IPS-NIHi7 (cell line): Measurements from ENCODE around the gene P2RY11.

ENCODE experiments used
- DNase-seq: peaks from one replicate; pipeline ENCODE4 v3.0.0; 2012; ENCODE audit warnings: mixed read lengths; ENCODE audit errors: extremely low spot score

The P2RY11 gene

DNA sequence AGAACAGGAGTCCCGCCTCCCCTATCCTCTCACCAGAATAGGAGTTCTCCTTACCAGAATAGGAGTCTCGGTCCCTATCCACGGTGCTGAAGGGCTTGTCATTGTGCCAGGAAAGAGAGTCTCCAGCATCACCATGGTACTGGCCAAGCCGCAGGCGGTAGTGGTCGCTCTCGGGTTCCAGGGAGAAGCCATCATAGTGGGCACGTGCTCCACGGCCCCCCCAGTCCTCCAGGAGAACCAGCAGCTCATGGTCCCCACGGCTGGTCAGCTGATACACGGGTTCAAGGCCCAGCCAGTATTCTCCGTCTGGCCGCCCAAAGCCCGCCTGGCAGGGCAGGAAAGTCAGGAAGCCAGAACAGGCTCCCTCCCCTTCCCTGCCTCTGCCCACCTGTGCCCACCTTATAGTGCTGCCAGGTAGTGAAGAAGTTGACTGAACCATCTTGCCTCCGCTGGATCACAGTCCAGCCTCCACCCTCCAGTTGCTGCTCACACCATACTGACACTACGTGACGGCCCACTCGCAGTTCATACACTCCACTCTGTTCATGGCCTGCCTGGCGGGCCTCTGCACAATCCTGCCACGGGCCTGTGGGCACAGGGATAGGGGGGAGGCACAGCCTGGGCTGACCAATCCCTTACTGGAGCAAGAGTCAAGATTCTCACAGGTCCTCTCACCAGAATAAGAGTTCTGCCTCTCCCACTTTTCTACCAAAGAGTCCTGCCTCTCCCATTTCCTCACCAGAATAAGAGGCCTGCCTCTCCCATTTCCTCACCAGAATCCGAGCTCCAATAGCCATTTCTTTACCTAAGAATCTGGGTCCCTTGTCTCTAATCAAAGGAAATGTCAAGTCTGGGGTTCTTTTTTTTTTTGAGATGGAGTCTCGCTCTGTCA lies 18.0 kb upstream of the P2RY11 start:
- no peak for DNase-seq

DNA sequence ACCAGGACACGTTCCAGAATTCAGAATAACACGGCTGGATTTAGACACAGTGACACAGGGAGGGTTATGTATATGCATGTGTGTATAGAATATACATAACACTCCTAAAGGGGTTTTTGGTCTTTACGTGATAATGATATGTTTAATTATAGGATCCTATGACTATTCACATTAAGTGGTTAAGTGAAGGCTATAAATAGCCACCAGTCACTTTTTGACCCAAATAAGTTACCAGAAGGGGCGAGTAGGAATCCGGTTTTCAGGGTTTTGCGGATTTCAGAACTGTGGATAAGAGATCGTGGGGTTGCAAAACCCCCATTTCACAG lies 15.9 kb upstream of the P2RY11 start:
- no peak for DNase-seq

DNA sequence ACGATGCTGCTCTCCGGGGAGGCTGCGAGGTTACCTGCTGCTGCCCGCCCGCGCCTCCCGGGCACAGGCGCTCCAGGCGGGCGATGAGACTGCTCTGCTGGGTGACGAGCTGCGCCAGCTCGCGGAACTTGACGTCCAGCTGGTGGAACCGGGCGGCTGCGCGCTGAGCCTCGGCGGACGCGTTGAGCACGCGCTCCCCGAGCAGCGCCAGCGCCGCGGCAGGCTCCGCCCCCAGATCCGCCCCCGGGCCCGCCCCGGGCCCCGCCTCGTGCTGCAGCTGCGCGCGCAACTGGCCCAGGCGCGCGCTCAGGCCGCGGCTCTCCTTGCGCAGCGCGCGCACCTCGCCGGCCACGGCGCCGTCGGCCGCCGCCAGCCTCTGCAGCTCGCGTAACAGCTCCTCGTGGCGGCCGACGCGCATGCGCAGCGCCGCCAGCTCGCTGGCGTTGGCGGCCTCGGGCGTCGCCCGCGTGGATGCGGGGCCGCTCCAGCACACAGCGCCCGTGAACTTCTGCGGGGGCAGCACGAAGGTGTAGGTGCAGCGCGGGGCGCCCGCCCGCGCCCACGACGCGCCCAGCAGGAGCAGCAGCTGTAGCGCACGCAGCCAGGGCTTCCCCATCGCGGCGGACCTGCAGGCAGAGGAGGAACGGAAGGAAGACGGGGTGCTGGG lies 15.4 kb upstream of the P2RY11 start:
- DNase-seq: peak; percentile 99

- no peak for DNase-seq
Observed at GRCh38 chr19:10096615-10096963, 14.9 kb upstream of the P2RY11 start.

GRCh38 chr19:10100163-10100785 lies 11.2 kb upstream of the P2RY11 start:
- DNase-seq: no peak

GRCh38 chr19:10102787-10103236 lies 8.7 kb upstream of the P2RY11 start:
- no peak for DNase-seq

- no peak for DNase-seq
Observed at GRCh38 chr19:10104130-10104513, 7.4 kb upstream of the P2RY11 start.

- no peak for DNase-seq
Observed at GRCh38 chr19:10104665-10105508, 6.6 kb upstream of the P2RY11 start.

GRCh38 chr19:10105509-10106099 lies 5.9 kb upstream of the P2RY11 start:
- DNase-seq: no peak

DNA sequence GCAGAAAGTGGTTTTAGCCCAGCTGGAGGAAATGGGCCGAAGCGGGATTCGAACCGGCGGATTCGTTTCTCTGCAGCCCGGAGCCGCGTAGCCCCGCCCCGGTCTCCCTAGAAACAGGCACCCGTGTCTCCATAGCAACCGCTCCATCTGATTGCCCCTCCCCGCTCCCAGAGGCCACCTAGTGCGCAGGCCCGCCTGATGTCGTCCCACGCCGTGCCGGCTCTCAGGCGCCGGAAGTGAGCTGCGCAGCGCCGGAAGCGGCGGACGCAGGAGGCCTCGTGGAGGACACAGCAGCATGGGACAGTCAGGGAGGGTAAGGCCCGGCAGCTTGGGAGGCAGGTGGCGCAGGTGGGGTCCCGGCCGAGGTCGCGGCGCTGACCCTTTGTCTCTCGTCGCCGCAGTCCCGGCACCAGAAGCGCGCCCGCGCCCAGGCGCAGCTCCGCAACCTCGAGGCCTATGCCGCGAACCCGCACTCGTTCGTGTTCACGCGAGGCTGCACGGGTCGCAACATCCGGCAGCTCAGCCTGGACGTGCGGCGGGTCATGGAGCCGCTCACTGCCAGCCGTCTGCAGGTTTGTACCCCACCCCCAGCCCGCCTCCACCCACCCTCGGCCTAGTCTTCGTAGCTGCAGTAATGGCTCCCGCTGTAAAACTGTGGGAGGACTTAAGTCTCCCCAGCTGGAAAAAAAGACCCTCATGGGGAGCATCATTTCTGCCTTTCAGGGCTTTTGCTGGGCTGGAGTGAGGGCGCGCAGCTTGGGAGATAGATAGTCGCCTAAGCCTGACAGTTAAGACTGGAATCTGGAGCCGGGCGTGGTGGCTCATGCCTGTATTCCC lies 5.2 kb upstream of the P2RY11 start, which contains the start of gene PPAN:
Gene PPAN (plus strand): TSS at position 263 of the 837 bp plus-strand sequence. CDS start 33 bp downstream, at position 296.
- DNase-seq: peak; percentile 99

DNA sequence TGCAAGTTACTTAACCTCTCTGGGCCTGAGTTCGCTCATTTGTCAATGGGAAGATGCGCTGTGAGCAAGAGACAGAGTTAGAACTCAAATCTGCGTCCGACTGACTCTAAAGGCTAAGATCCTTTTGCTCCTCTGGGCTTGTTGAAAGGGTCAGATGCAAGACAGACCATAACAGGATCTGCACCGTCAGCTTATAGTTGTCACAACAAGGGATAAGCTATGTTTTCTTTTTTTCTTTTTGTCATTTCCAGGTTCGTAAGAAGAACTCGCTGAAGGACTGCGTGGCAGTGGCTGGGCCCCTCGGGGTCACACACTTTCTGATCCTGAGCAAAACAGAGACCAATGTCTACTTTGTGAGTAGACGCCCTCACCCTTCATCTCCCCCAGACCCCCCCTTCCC lies 4.2 kb upstream of the P2RY11 start:
- DNase-seq: no peak

DNA sequence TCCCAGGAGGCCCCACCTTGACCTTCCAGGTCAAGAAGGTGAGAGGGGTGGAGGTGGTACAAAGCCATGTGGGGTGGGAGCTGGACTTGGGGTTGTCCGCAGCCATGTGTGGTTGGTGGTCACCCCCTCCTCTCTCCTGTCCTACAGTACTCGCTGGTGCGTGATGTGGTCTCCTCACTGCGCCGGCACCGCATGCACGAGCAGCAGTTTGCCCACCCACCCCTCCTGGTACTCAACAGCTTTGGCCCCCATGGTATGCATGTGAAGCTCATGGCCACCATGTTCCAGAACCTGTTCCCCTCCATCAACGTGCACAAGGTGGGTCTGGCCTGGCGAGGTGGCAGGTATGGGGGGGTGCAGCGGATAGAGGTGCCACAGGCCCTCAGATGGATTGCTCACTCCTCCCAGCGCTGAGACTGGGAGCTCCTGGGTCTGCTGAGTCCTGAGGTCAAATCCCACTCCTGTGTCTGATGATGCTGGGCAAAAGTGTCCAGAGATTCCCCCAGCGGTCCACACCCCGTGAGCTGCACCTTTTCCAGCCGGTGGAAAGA lies 3.6 kb upstream of the P2RY11 start:
- no peak for DNase-seq

DNA sequence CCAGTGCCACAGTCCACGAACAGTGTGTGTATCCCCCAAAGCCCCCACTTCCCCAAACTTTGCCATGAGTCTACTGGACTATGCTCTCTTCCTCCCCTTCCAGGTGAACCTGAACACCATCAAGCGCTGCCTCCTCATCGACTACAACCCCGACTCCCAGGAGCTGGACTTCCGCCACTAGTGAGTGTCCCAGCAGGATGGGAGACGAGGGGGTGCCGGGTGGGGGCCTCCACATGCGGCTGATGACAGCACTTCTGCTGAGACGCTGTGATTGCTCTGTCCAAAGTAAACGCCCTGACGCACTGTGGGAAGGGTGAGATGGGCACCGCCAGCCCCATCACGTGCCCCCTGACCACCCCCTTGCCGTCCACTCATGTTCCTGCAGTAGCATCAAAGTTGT lies 2.0 kb upstream of the P2RY11 start:
- no peak for DNase-seq

GRCh38 chr19:10110076-10110971 lies 1.2 kb upstream of the P2RY11 start:
- DNase-seq: no peak

DNA sequence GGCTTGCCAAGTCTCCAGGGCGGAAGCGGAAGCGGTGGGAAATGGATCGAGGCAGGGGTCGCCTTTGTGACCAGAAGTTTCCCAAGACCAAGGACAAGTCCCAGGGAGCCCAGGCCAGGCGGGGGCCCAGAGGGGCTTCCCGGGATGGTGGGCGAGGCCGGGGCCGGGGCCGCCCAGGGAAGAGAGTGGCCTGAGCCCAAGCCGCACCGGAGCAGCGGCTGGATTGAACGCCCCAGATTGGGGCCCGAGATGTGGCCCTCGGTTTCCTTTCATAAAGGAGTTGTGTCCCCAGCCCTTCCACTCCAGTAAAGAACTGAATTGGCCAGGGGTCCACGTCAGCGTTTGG lies 548 bp upstream of the P2RY11 start:
- DNase-seq: no peak

GRCh38 chr19:10112037-10112761 lies 706 bp downstream of the P2RY11 start:
- no peak for DNase-seq

DNA sequence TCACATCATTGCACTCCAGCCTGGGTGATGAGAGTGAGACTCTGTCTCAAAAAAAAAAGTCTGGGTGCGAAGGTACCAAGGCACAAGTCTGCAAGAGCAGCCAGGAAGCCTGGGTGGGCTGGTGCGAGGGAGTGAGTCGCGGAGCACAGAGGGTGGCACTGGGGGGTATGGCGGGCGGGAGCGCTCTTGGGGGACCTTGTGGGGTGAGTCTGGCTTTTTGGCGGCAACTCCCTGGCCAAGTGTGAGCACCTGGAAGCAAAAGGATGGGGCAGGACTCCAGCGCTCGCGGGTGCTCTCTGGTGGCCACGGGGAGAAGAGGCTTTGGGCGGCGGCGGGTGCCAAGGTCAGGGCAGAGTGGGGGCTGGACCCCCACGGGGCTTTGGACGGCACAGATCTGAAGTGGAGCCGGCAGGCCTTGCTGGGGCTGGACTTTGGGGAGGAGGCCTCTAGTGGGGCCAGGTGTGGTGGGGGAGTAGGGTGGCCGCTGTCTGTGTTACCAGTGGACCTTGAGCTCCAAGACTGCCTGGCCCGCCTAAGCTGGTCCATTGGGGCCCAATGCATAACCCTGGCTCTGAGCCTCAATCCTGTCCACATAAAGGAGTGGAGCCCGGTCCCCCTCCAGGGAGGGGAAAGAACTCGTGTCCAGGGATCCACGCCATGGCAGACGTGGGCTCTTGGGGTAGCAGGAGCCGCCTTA lies 1.6 kb downstream of the P2RY11 start:
- DNase-seq: peak; percentile 75

DNA sequence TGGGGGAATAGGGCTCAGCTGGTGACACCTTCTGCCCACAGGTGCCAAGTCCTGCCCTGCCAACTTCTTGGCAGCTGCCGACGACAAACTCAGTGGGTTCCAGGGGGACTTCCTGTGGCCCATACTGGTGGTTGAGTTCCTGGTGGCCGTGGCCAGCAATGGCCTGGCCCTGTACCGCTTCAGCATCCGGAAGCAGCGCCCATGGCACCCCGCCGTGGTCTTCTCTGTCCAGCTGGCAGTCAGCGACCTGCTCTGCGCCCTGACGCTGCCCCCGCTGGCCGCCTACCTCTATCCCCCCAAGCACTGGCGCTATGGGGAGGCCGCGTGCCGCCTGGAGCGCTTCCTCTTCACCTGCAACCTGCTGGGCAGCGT lies 2.1 kb downstream of the P2RY11 start:
- DNase-seq: no peak
